ENCODE measurements around the gene EPS8L3. TPM values are rescaled to one million over a fixed set of nuclear protein-coding genes. Genes with fewer than 3 reads are reported as not detected.
A peak's percentile ranks its signal among the peaks of the same experiment; 100 is the strongest.

The EPS8L3 gene
- total and polyA plus RNA-seq, 2 of the 4 experiments (the other 2 are of a cell fraction): not detected

DNA sequence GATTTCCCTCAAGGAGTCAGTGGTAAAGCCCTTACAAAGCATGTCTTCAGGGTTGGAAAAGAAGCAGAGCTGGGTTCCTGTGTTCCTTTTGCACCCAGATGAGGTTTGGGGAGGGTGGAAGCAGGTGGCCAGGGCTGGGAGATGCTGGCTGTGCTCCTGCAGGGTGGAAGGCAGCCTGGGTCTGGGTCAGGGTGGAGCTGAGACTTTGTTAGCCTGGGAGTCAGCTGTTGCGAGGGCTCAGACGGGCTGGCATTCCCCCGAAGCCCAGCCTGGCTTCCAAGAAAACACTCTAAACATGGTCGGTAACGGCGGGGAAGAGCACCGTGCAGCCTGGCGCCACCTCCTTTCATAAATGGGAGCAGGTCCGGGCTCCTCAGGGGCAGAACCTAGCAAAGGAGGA, 43.7 kb upstream of the EPS8L3 start:
- Histone ChIP-seq H3K18ac (ENCODE audit: low read depth, low read length) (no peak overlapping the region), H2AK9ac (replicated peaks; ENCODE audit: low read depth, low read length, poor library complexity) (no peak overlapping the region), H3K14ac (replicated peaks; ENCODE audit: low read depth, low read length) (0 out of 2 replicates have a peak overlapping the region, but pooled peaks have one; percentile 31), H2BK5ac (ENCODE audit: low read depth, low read length, poor library complexity, severe bottlenecking) (no peak overlapping the region), H3K4me2 (ENCODE audit: low read depth, low read length) (no peak overlapping the region), H3K27me3 (ENCODE audit: control insufficient read depth, insufficient read depth, low read length) (no peaks in the 10 kb centered on the region), H3K9ac (ENCODE audit: low read depth, low read length) (no peak overlapping the region), H3K36me3 (ENCODE audit: control insufficient read depth, insufficient read depth, low read length) (no peaks in the 10 kb centered on the region), H2BK20ac (ENCODE audit: low read depth, low read length) (peak overlapping the region; percentile 49; the same call in 1 of the 2 replicates), H3K4me1 (ENCODE audit: control insufficient read depth, insufficient read depth, low read length) (peaks cover 11% of the 10 kb centered on the region), H2BK15ac (ENCODE audit: low read depth, low read length) (peak overlapping the region; percentile 14; the same call in 1 of the 3 replicates), H3K9me3 (ENCODE audit: control insufficient read depth, insufficient read depth, low read length) (no peaks in the 10 kb centered on the region), H2AK5ac (ENCODE audit: low read depth, low read length) (peak overlapping the region; percentile 78; the same call in 1 of the 2 replicates), H3K56ac (ENCODE audit: extremely low read depth, insufficient read depth, low read length) (no peak overlapping the region), H2BK120ac (ENCODE audit: low read depth, low read length) (peak overlapping the region; percentile 75; the same call in 1 of the 2 replicates), H4K8ac (ENCODE audit: low read depth in 2 of 2, low read length in 2 of 2) (no peak overlapping the region), H3K23ac (ENCODE audit: low read depth, low read length) (no peak overlapping the region), H3K4ac (ENCODE audit: low read depth, low read length) (peak overlapping the region; percentile 31; the same call in 1 of the 2 replicates), H2AFZ (replicated peaks; ENCODE audit: low read length, poor library complexity) (peak overlapping the region; percentile 70), H4K20me1 (ENCODE audit: insufficient read depth, low read length) (no peaks in the 10 kb centered on the region), H3K79me1 (ENCODE audit: low read depth in 1 of 2, low read length in 2 of 2) (no peaks in the 10 kb centered on the region), H3K27ac (ENCODE audit: insufficient read depth, low read length) (no peak overlapping the region), H4K5ac (ENCODE audit: low read depth, low read length) (no peak overlapping the region), H3K9me1 (ENCODE audit: insufficient read depth, low read length) (peaks cover 28% of the 10 kb centered on the region), H3K4me3 (ENCODE audit: insufficient read depth, low read depth, low read length) (no peak overlapping the region), H4K91ac (ENCODE audit: insufficient read depth, low read depth, low read length) (no peak overlapping the region)
- ATAC-seq (ENCODE audit: low read depth) (no peak), DNase-seq (no peak)
- dilution Hi-C loops (cut with HindIII; ENCODE audit: low sequenced_read_pairs, unreplicated experiment) (no loop called here), in situ Hi-C loops (cut with MboI; ENCODE audit: low sequenced_read_pairs) (no loop called here), intact Hi-C loops (cut with micrococcal nuclease) (no loop called here)
- POLR2A ChIA-PET (ENCODE audit: unreplicated experiment): no interaction called here
- TF ChIP-seq RFX5 (IDR thresholded peaks at IDR 0.05; ENCODE audit: low read depth, low read length): no peak
- no peak for TF ChIP-seq CEBPB (IDR thresholded peaks at IDR 0.05; ENCODE audit: low read depth, low read length)
- TF ChIP-seq SMC3 (IDR thresholded peaks at IDR 0.05; ENCODE audit: low read depth, low read length): no peak
- TF ChIP-seq FOS (IDR thresholded peaks at IDR 0.05; ENCODE audit: low read depth, low read length): no peak
- TF ChIP-seq, protein P1, sequence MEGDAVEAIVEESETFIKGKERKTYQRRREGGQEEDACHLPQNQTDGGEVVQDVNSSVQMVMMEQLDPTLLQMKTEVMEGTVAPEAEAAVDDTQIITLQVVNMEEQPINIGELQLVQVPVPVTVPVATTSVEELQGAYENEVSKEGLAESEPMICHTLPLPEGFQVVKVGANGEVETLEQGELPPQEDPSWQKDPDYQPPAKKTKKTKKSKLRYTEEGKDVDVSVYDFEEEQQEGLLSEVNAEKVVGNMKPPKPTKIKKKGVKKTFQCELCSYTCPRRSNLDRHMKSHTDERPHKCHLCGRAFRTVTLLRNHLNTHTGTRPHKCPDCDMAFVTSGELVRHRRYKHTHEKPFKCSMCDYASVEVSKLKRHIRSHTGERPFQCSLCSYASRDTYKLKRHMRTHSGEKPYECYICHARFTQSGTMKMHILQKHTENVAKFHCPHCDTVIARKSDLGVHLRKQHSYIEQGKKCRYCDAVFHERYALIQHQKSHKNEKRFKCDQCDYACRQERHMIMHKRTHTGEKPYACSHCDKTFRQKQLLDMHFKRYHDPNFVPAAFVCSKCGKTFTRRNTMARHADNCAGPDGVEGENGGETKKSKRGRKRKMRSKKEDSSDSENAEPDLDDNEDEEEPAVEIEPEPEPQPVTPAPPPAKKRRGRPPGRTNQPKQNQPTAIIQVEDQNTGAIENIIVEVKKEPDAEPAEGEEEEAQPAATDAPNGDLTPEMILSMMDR (conservative IDR thresholded peaks at IDR 0.05; ENCODE audit: low read depth, low read length): no peak
- no peak for TF ChIP-seq MAFK (IDR thresholded peaks at IDR 0.05; ENCODE audit: low read depth, low read length)
- no peak for TF ChIP-seq POLR2A (IDR thresholded peaks at IDR 0.05; ENCODE audit: low read depth, low read length)
- TF ChIP-seq, protein P2, sequence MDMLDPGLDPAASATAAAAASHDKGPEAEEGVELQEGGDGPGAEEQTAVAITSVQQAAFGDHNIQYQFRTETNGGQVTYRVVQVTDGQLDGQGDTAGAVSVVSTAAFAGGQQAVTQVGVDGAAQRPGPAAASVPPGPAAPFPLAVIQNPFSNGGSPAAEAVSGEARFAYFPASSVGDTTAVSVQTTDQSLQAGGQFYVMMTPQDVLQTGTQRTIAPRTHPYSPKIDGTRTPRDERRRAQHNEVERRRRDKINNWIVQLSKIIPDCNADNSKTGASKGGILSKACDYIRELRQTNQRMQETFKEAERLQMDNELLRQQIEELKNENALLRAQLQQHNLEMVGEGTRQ (IDR thresholded peaks at IDR 0.05; ENCODE audit: low read depth, low read length): no peak
- no peak for TF ChIP-seq CHD1 (IDR thresholded peaks at IDR 0.05; ENCODE audit: low read depth, low read length)
- no peak for TF ChIP-seq MAZ (IDR thresholded peaks at IDR 0.05; ENCODE audit: borderline replicate concordance, low read depth, low read length)
- TF ChIP-seq, protein P3, sequence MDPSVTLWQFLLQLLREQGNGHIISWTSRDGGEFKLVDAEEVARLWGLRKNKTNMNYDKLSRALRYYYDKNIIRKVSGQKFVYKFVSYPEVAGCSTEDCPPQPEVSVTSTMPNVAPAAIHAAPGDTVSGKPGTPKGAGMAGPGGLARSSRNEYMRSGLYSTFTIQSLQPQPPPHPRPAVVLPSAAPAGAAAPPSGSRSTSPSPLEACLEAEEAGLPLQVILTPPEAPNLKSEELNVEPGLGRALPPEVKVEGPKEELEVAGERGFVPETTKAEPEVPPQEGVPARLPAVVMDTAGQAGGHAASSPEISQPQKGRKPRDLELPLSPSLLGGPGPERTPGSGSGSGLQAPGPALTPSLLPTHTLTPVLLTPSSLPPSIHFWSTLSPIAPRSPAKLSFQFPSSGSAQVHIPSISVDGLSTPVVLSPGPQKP (IDR thresholded peaks at IDR 0.05; ENCODE audit: borderline replicate concordance, low read depth, low read length): no peak
- TF ChIP-seq RCOR1 (IDR thresholded peaks at IDR 0.05; ENCODE audit: insufficient replicate concordance, low read length): no peak
- TF ChIP-seq NFE2L2 (IDR thresholded peaks at IDR 0.05; ENCODE audit: low read depth, low read length): no peak
- TF ChIP-seq MXI1 (IDR thresholded peaks at IDR 0.05; ENCODE audit: borderline replicate concordance, low read depth, low read length): no peak
- no TSS peak for BruUV-seq (replicated peaks)
- whole genome bisulfite sequencing, 2 experiments (ENCODE audit: extremely low coverage in 2 of 2, insufficient read length in 1 of 2): 89% methylated on average over 3 of the region's 9 CpGs; no CpG with 5 or more reads in 1 of the 2 experiments
- CTCF ChIA-PET: no interaction called here

All from IMR-90 (cell line).